Measurements from ENCODE around the gene LETM1.

GRCh38 chr4:1763550-1764080, 92.3 kb downstream of the LETM1 start:
- TF ChIP-seq POLR2AphosphoS5 (IDR thresholded peaks at IDR 0.05; ENCODE audit: low read depth) (no peak), REST (IDR thresholded peaks at IDR 0.05; ENCODE audit: unreplicated experiment) (no peak), CTCF (conservative IDR thresholded peaks at IDR 0.05; ENCODE audit: low read depth in 2 of 2) (no peak), CREB1 (CRISPR knock-in tag; IDR thresholded peaks at IDR 0.05; ENCODE audit: low read depth) (no peak), EZH2 (IDR thresholded peaks at IDR 0.05; ENCODE audit: low read depth, unreplicated experiment) (no peak), EZH2phosphoT487 (IDR thresholded peaks at IDR 0.05; ENCODE audit: unreplicated experiment) (no peak), ETS1 (IDR thresholded peaks at IDR 0.05) (no peak), NANOG (IDR thresholded peaks at IDR 0.05; ENCODE audit: borderline replicate concordance) (no peak), JUNB (IDR thresholded peaks at IDR 0.05; ENCODE audit: unreplicated experiment) (no peak)

Measured in GM23338 (cell line).